HCT116 (cell line): ENCODE results near the gene MYOF. TPM values are rescaled to one million over a fixed set of nuclear protein-coding genes. Genes with fewer than 3 reads are reported as not detected.
A peak's percentile ranks its signal among the peaks of the same experiment; 100 is the strongest.

ENCODE experiments used
- ATAC-seq: fragments of 200-7000 bp; cut with Tn5 transposase; 2 replicates; pipeline ENCODE4 v1.9.1; 2020; ENCODE audit warnings: mild to moderate bottlenecking, moderate library complexity
- BruUV-seq: library from RNA; stranded (reverse); fragments of 400-500 nt; replicated peaks from 2 replicates; lab custom pipeline; 2021; lab: Mats Ljungman, UMichigan
- CTCF ChIA-PET: fragments of 300-600 bp; sonication (Branson Sonifier 250); formaldehyde crosslinking; loops from one replicate; lab custom pipeline; 2021; ENCODE audit warnings: antibody characterized with exemption; lab: Charles Lee
- POLR2A ChIA-PET: fragments of 300-600, 350-600 bp; sonication (Branson Sonifier 250); formaldehyde crosslinking; loops from one replicate; lab custom pipeline; 2021; ENCODE audit warnings: antibody characterized with exemption; lab: Charles Lee
- RAD21 ChIA-PET, 2 experiments: fragments of 300-600 bp; sonication (Branson Sonifier 250); formaldehyde crosslinking; loops; one replicate each; lab custom pipeline; 2023; ENCODE audit warnings: low total read pairs in 2 of 2; ENCODE audit not compliant: uncharacterized antibody in 2 of 2, unreplicated experiment in 2 of 2, low non-redundant PET in 1 of 2; lab: Charles Lee
- DNase-seq: peaks from one replicate; pipeline ENCODE4 v3.0.0-alpha.2; 2010; ENCODE audit warnings: low read depth, low spot score
- H2AFZ ChIP-seq: fragments of 200-600 bp; shearing (Covaris generic), sonication (generic); 2 replicates; pipeline ENCODE4 v1.6.1; 2017; ENCODE audit warnings: low read depth, mixed run types, mixed read lengths, antibody characterized with exemption, low read length; ENCODE audit not compliant: poor library complexity, severe bottlenecking
- H3K27ac ChIP-seq: 2 replicates; pipeline ENCODE4 v1.5.1; 2012; ENCODE audit warnings: low read depth, low read length
- H3K27me3 ChIP-seq: fragments of 200-600 bp; sonication (generic); 2 replicates; pipeline ENCODE4 v1.6.1; 2016; ENCODE audit warnings: mixed run types, low read length, mixed read lengths; ENCODE audit not compliant: insufficient read depth
- H3K36me3 ChIP-seq, 2 experiments: fragments of 200-500 bp in 1 of 2; fragments of 200-600 bp in 1 of 2; sonication (Bioruptor generic) in 1 of 2; sonication (generic) in 1 of 2; 2 replicates each; pipeline versions ENCODE4 v1.5.1 to v1.6.1; 2014 to 2016; ENCODE audit warnings: low read length in 2 of 2, inconsistent platforms in 1 of 2, mixed read lengths in 1 of 2, mixed run types in 1 of 2; ENCODE audit not compliant: insufficient read depth in 2 of 2, control insufficient read depth in 1 of 2
- H3K4me1 ChIP-seq, 2 experiments: fragments of 200-600 bp in 1 of 2; sonication (generic) in 1 of 2; 2 replicates each; pipeline versions ENCODE4 v1.5.1 to v1.6.1; 2012 to 2017; ENCODE audit warnings: low read length in 2 of 2, inconsistent platforms in 1 of 2, mild to moderate bottlenecking in 1 of 2, mixed read lengths in 1 of 2, mixed run types in 1 of 2, moderate library complexity in 1 of 2; ENCODE audit not compliant: insufficient read depth in 2 of 2, control insufficient read depth in 1 of 2
- H3K4me2 ChIP-seq: fragments of 200-600 bp; sonication (generic); 2 replicates; pipeline ENCODE4 v1.6.1; 2017; ENCODE audit warnings: mixed run types, low read length, mixed read lengths
- H3K4me3 ChIP-seq, 2 experiments: fragments of 200-600 bp in 1 of 2; sonication (generic) in 1 of 2; replicated peaks in 1 of 2; 2 replicates each; pipeline ENCODE4 v1.5.1; 2011 to 2016; ENCODE audit warnings: low read length in 2 of 2, control low read depth in 1 of 2, low read depth in 1 of 2, mild to moderate bottlenecking in 1 of 2, mixed read lengths in 1 of 2, mixed run types in 1 of 2
- H3K79me2 ChIP-seq: fragments of 200-600 bp; sonication (generic); 2 replicates; pipeline ENCODE4 v1.6.1; 2017; ENCODE audit warnings: mild to moderate bottlenecking, mixed run types, low read length, moderate library complexity, mixed read lengths; ENCODE audit not compliant: insufficient read depth
- H3K9ac ChIP-seq: fragments of 200-600 bp; sonication (generic); 2 replicates; pipeline ENCODE4 v1.6.1; 2016; ENCODE audit warnings: low read length, mixed read lengths
- H3K9me2 ChIP-seq: fragments of 200-600 bp; sonication (generic), shearing (Covaris generic); 2 replicates; pipeline ENCODE4 v1.6.1; 2017; ENCODE audit warnings: mixed run types, mild to moderate bottlenecking, moderate library complexity; ENCODE audit not compliant: insufficient read depth
- H3K9me3 ChIP-seq, 2 experiments: fragments of 200-500 bp in 1 of 2; fragments of 200-600 bp in 1 of 2; sonication (Bioruptor generic) in 1 of 2; sonication (generic) in 1 of 2; 2 replicates each; pipeline ENCODE4 v1.6.1; 2014 to 2017; ENCODE audit warnings: low read length in 2 of 2, mixed read lengths in 2 of 2, inconsistent platforms in 1 of 2, low read depth in 1 of 2, mild to moderate bottlenecking in 1 of 2, mixed run types in 1 of 2, moderate library complexity in 1 of 2; ENCODE audit not compliant: control insufficient read depth in 1 of 2, insufficient read depth in 1 of 2
- H4K20me1 ChIP-seq: fragments of 200-600 bp; sonication (generic), shearing (Covaris generic); 2 replicates; pipeline ENCODE4 v1.6.1; 2017; ENCODE audit warnings: mixed run types, mild to moderate bottlenecking, moderate library complexity; ENCODE audit not compliant: insufficient read depth
- ATF3 ChIP-seq: IDR thresholded peaks from 2 replicates; pipeline ENCODE4 v1.6.1; 2012
- CBX3 ChIP-seq: IDR thresholded peaks from 2 replicates; pipeline ENCODE4 v1.6.1; 2012; ENCODE audit warnings: low read depth
- ELF1 ChIP-seq: IDR thresholded peaks from 2 replicates; pipeline ENCODE4 v1.6.1; 2012; ENCODE audit warnings: low read depth, borderline replicate concordance
- EZH2 ChIP-seq: fragments of 200-600 bp; sonication (generic); IDR thresholded peaks from 2 replicates; pipeline ENCODE4 v1.6.1; 2017; ENCODE audit warnings: antibody characterized with exemption, mixed run types
- FOSL1 ChIP-seq: IDR thresholded peaks from 2 replicates; pipeline ENCODE4 v1.6.1; 2012; ENCODE audit warnings: low read depth
- JUND ChIP-seq: IDR thresholded peaks from 2 replicates; pipeline ENCODE4 v1.6.1; 2012
- MAX ChIP-seq: IDR thresholded peaks from 2 replicates; pipeline ENCODE4 v1.6.1; 2012
- POLR2AphosphoS5 ChIP-seq: IDR thresholded peaks from 2 replicates; pipeline ENCODE4 v1.6.1; 2011; ENCODE audit warnings: mild to moderate bottlenecking, low read depth, low read length, moderate library complexity
- RAD21 ChIP-seq: IDR thresholded peaks from 2 replicates; pipeline ENCODE4 v1.6.1; 2012; ENCODE audit warnings: low read depth, mild to moderate bottlenecking
- SIN3A ChIP-seq: IDR thresholded peaks from 2 replicates; pipeline ENCODE4 v1.6.1; 2012; ENCODE audit warnings: low read depth
- SP1 ChIP-seq: IDR thresholded peaks from 2 replicates; pipeline ENCODE4 v1.6.1; 2012; ENCODE audit warnings: low read depth
- SRF ChIP-seq: IDR thresholded peaks from 2 replicates; pipeline ENCODE4 v1.6.1; 2012; ENCODE audit warnings: low read depth
- TCF7L2 ChIP-seq: IDR thresholded peaks from 2 replicates; pipeline ENCODE4 v1.7.0; 2011; ENCODE audit warnings: borderline replicate concordance, inconsistent platforms; ENCODE audit not compliant: insufficient read depth, insufficient read length; ENCODE audit errors: extremely low read depth
- YY1 ChIP-seq: IDR thresholded peaks from 2 replicates; pipeline ENCODE4 v1.6.1; 2011; ENCODE audit warnings: low read length, low read depth, moderate library complexity, mild to moderate bottlenecking; ENCODE audit not compliant: insufficient replicate concordance; ENCODE audit errors: extremely low read depth
- ZFX ChIP-seq: fragments of 450-650 bp; IDR thresholded peaks from 2 replicates; pipeline ENCODE4 v1.6.1; 2017
- intact Hi-C: fragments of 100-400 bp; cut with micrococcal nuclease; formaldehyde crosslinking; loops from 2 replicates; pipeline ENCODE4 v1.10.0; 2022
- total RNA-seq: library from RNA; stranded (reverse); gene quantifications from one replicate; pipeline ENCODE4 v1.2.1, GENCODE V29; 2021; ENCODE audit not compliant: unreplicated experiment

MYOF gene
- total RNA-seq, 1 experiment from 2014 or later = 250 TPM

- CTCF ChIA-PET = interaction anchor here (1.2 to 1.8 kb wide), 2 partner anchors 30 to 43 kb away, joined by 3 to 4 read pairs; partner anchors contain the start of gene MYOF
- ATAC-seq (peak; percentile 67), DNase-seq (peak; percentile 82)
- no peaks in the 10 kb centered on the region for H3K27me3 ChIP-seq
- RAD21 ChIA-PET = interaction anchor here in 1 of 2 experiments (0.8 kb wide), 1 partner anchor 37 kb away, joined by 4 read pairs; no protein-coding TSS in a partner anchor
- no peaks in the 10 kb centered on the region for H3K9me3 ChIP-seq
- peaks cover 92 to 98% of the 10 kb centered on the region in 2 experiments for H3K4me1 ChIP-seq
- peak overlapping the region; percentile 100 for H3K27ac ChIP-seq
- peak overlapping the region; percentile 76 for H3K9ac ChIP-seq
- peaks cover 0 to 20% of the 10 kb centered on the region in 2 experiments; a peak in 1 of 4 replicates for H3K36me3 ChIP-seq
- H3K9me2 ChIP-seq = no peaks in the 10 kb centered on the region
- TF ChIP-seq CBX3 (peak; percentile 75; the same call in 1 of the 2 replicates), SP1 (peak; percentile 96), SRF (peak; percentile 61), MAX (peak; percentile 84; the same call in 1 of the 2 replicates), SIN3A (peak; percentile 71), YY1 (peak; percentile 79), FOSL1 (0 out of 2 replicates have a peak, but pooled peaks have one; percentile 9), EZH2 (no peak), TCF7L2 (peak; percentile 38), ZFX (peak; percentile 56; the same call in 1 of the 2 replicates), RAD21 (peak; percentile 29; the same call in 1 of the 2 replicates), ELF1 (no peak), ATF3 (no peak), JUND (peak; percentile 81), POLR2AphosphoS5 (peak; percentile 85)
- peaks cover 99% of the 10 kb centered on the region for H3K79me2 ChIP-seq
- no peak overlapping the region for H2AFZ ChIP-seq
- intact Hi-C loops = loop anchor here (1.0 kb wide), 1 partner anchor 44 kb away; the partner anchor contains the start of gene MYOF
- POLR2A ChIA-PET = interaction anchor here (1.4 to 4.3 kb wide), 6 partner anchors 23 to 44 kb away, joined by 3 to 22 read pairs (median 12); no protein-coding TSS in a partner anchor
- H3K4me2 ChIP-seq = peak overlapping the region; percentile 73
- peak overlapping the region; percentile 18 to 35 for H3K4me3 ChIP-seq
- no TSS peak for BruUV-seq
- H4K20me1 ChIP-seq = no peaks in the 10 kb centered on the region
These were observed 43.4 kb downstream of the MYOF start for GRCh38 chr10:93438613-93439253.
